Fibroblast of skin of left biceps (primary cell): Measurements from ENCODE around the gene RPA1.
"Not testable (repeated sequence)": the region's sequence is repeated elsewhere in the genome, so short reads cannot be mapped to it uniquely, and the experiment has no call there.

Experiments used
- DNase-seq, 2 experiments: peaks; one replicate each; pipeline ENCODE4 v3.0.0-alpha.2; 2013; ENCODE audit warnings: low read depth in 2 of 2

RPA1 gene

DNA sequence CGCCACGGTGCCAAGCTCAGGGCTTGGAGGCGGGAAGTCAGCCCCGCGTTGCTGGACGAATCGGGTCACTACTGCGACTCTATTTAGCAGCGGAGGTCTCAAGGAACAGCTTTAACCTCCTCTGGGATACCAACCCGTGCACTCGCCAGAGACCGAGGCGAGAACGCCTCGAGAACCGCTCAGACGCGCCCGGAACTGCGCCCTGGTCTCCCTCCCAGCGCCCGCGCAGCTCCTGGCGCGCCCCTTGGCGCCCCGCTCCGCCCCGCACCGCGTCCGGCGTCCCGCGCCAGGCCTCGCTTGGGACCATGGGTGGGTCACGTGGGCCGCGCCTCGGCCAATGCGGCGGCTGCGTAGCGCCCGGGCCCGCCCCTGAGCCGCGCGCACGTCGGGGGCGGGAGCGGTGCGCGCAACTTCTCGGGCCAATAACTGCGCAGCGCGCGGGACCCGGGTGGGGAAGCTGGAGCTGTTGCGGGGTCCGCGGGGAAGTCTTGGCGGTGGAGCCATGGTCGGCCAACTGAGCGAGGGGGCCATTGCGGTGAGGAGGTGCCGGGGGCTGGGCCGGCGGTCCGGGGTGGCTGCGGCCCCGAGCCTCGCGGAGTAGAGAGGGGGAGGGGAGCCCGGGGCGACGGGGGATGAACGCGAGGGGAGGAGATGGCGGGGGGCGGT lies at the start of gene RPA1, which contains the start of gene SMYD4:
Gene RPA1, plus strand, starts transcription at position 414 of the 666 bp plus-strand sequence. Its CDS starts 89 bp downstream, at position 503.
Gene SMYD4, minus strand, starts transcription at position 311 of the 666 bp plus-strand sequence. CDS start 1,908 bp downstream, outside the sequence.
- peak; percentile 52 to 58 for DNase-seq

- DNase-seq, result no peak
These were observed 47.6 kb upstream of the RPA1 start for GRCh38 chr17:1782171-1782567.

- DNase-seq, result no peak
These were observed 46.5 kb upstream of the RPA1 start for GRCh38 chr17:1783271-1783670.

GRCh38 chr17:1783834-1784611 lies 45.8 kb upstream of the RPA1 start:
- DNase-seq, result peak; percentile 64 to 69

DNA sequence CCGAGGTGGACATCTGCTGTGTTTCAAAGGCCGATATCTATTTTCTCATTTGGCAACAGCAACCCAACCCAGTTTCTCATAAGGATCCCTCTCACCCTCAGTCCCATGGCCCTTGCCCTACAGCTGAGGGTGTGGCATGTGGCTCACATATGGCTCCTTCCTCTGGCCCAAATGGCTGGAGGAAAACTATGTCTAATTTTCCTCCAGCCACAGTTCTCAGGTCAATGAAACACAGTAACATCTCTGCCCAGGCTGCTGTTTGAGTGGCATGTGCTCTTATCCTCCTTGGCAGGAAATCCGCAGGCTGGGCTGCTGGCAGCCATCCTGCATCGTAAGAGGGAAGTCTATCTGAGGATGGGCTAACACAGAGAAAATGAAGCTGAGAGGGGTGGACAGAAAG lies 43.9 kb upstream of the RPA1 start:
- DNase-seq, result no peak

- no peak for DNase-seq
These were observed 43.1 kb upstream of the RPA1 start for GRCh38 chr17:1786708-1787107.

DNA sequence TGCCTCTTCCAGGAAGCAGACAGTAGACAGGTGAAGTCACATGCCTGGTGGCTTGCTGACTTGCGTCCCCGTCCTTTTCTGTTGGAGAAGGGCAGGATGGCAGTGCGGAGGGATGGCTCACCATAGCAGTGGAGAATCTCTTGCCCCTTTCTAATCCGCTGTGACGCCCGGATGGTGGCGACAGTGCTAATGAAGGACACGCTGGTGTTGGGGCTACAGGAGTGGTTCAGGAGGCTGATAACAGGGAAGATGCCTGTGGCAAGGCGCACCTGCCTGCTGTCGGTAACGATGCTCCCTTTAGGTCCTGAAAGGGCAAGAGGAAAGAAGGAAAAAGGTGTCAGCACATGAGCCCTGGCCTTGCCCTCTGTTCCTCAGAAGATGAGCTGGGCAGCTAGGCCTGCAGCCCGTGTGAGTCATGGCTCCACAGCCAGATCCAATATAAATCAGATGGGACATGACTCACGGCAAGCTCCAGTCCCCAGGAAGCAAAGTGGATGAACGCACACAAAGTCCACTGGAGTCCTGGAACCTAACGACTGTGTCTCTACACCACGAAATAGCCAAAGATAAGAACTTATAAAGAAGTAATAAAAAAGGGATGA lies 42.4 kb upstream of the RPA1 start:
- peak; percentile 58 to 60 for DNase-seq

DNA sequence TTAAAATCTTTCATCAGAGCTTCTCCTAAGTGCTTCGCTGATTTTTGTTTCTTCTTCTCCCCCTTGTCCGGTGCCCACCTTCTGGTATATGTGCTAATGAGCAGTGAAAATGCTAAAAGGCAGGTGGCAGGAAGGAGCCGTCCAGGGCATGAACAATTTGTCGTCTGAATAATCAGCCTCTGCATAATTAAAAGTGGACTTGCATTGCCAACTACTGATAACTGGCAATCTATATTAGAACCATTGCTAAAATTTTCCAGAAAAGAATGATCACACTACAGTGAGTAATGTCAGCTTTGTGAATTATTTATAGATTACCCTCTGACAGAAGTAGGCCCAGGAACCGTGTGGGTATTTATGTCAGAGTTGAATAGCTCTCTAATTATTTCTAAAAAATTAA lies 39.9 kb upstream of the RPA1 start:
- no peak for DNase-seq

- no peak for DNase-seq
These were observed 37.0 kb upstream of the RPA1 start for GRCh38 chr17:1792495-1793446.

- DNase-seq, result no peak
These were observed 36.4 kb upstream of the RPA1 start for GRCh38 chr17:1793447-1793806.

- DNase-seq, result no peak
These were observed 33.0 kb upstream of the RPA1 start for GRCh38 chr17:1796800-1797199.

DNA sequence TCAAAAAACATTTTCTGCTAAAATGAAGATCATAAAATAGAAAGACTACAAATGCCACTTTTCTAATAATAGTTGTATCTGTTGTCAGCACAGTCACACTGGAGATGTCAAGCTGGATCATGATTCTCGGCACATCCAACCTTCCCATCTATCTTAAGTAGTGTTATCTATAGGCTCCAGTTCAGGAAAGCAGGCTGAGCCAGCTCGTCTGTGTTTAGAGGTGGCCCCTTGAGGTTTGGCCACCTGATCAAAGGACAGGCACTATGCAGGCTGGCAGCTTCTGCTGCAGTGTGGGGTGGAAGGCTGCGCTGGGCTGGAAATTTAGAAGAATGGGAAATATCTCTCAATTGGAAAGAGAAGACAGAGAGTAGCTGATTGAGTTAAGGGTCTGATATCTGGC lies 32.5 kb upstream of the RPA1 start:
- no peak for DNase-seq

GRCh38 chr17:1797846-1798245 lies 32.0 kb upstream of the RPA1 start:
- not testable (repeated sequence) for DNase-seq

GRCh38 chr17:1800240-1800639 lies 29.6 kb upstream of the RPA1 start:
- no peak for DNase-seq

- no peak for DNase-seq
These were observed 29.1 kb upstream of the RPA1 start for GRCh38 chr17:1800712-1801111.

DNA sequence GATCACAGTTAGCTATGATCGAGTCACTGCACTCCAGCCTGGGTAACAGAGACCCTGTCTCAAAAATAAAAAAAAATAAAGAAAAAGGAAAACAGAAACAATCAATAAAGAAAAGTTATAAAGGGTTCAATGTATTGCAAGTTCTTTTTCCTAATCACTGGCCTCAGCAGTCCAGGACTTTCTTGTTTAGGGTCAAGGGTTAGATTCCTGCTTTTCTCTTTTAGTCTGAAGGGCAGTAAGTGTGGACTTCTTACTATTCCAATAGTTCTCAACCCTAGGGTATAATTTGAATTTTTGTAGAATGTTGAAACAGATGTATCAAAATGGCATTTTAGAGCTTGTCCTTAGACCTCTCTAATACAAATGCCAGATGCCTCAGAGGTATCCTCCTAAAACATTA lies 27.4 kb upstream of the RPA1 start:
- DNase-seq, result no peak

GRCh38 chr17:1803280-1803679 lies 26.5 kb upstream of the RPA1 start:
- DNase-seq, result no peak

GRCh38 chr17:1807890-1808289 lies 21.9 kb upstream of the RPA1 start:
- no peak for DNase-seq

DNA sequence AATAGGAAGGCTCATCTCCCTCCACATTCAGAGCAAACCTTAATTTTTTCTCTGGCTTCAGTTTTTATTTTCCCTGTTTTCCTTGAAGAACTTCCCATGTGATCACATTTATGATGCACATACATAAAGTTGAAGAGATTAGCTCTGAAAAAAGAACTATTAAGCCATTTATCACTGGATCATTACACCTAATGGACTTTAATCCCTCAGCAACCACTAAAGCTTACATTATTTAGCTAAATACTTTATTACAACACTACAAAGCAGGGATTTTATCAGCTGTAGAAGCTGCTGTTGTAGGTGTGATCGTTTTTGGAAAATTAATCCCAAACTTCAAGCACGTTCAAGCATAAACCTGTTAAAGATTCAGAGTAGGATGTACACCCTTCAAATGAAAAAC lies 21.2 kb upstream of the RPA1 start:
- DNase-seq, result no peak

DNA sequence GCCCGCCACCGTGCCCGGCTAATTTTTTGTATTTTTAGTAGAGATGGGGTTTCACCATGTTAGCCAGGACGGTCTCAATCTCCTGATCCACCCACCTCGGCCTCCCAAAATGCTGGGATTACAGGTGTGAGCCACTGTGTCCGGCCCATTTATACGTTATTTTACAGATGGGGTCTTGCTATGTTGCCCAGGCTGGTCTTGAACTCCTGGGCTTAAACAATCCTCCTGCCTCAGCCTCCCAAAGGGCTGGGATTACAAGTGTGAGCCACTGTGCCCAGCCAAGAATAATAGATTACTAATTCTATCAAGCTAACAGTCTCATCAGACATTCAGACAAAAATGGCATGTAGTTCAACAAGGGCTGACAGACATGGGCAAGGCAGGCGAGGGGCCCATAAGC lies 20.0 kb upstream of the RPA1 start:
- DNase-seq, result not testable (repeated sequence)

DNA sequence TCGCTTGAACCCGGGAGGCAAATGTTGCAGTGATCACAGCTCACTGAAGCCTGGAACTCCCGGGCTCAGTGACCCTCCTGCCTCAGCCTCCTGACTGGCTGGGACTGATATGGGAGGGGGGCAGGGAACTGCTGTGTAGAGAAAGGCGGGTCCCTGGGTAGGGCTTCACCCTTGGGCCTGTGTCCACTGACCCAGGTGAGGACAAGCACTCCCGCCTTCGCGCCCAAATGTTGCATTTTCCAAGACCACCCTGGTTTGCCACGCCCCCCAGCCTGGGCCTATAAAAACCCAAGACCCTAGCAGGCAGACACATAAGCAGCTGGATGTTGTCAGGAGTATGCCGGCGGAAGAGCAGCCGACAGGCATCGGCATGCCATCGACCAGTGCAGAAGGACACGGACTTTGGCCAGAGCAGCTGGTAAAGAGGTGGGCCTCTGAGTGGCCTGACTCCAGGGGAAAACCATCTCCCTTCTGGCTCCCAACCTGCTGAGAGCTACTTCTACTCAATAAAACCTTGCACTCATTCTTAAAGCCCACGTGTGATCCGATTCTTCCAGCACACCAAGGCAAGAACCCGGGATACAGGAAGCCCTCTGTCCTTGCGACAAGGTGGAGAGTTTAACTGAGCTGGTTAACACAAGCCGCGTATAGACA lies 19.2 kb upstream of the RPA1 start:
- no peak for DNase-seq
